GM21825 (cell line): ENCODE measurements around the gene ACER1.
"Not testable (repeated sequence)": the region's sequence is repeated elsewhere in the genome, so short reads cannot be mapped to it uniquely, and the experiment has no call there.

Experiments
- ATAC-seq: cut with Tn5 transposase; IDR thresholded peaks from one replicate; pipeline ENCODE4 v1.9.1; 2021; ENCODE audit warnings: mild to moderate bottlenecking, moderate library complexity; ENCODE audit not compliant: unreplicated experiment

Gene ACER1

GRCh38 chr19:6297202-6297601 is 36.2 kb downstream of the ACER1 start:
- no peak for ATAC-seq

GRCh38 chr19:6292006-6292405 is 41.4 kb downstream of the ACER1 start:
- no peak for ATAC-seq

GRCh38 chr19:6288737-6289136 is 44.7 kb downstream of the ACER1 start:
- ATAC-seq: no peak

GRCh38 chr19:6287269-6287885 is 46.0 kb downstream of the ACER1 start:
- ATAC-seq: no peak

- ATAC-seq: no peak
These were observed 46.7 kb downstream of the ACER1 start for GRCh38 chr19:6286676-6287075.

- ATAC-seq: not testable (repeated sequence)
These were observed 51.0 kb downstream of the ACER1 start for GRCh38 chr19:6282393-6282792.

GRCh38 chr19:6279931-6280591 is 53.4 kb downstream of the ACER1 start, which contains the start of gene MLLT1:
MLLT1 (minus strand) TSS chr19:6279975; CDS start chr19:6279784, 191 bp downstream.
- ATAC-seq: peak; percentile 82

GRCh38 chr19:6279620-6279930 is 53.8 kb downstream of the ACER1 start:
- peak; percentile 33 for ATAC-seq

GRCh38 chr19:6278740-6279619 is 54.4 kb downstream of the ACER1 start:
- no peak for ATAC-seq

GRCh38 chr19:6278051-6278450 is 55.4 kb downstream of the ACER1 start:
- no peak for ATAC-seq

GRCh38 chr19:6276447-6276846 is 57.0 kb downstream of the ACER1 start:
- ATAC-seq: no peak

- ATAC-seq: no peak
These were observed 58.2 kb downstream of the ACER1 start for GRCh38 chr19:6275170-6275744.

- ATAC-seq: no peak
These were observed 58.7 kb downstream of the ACER1 start for GRCh38 chr19:6274756-6275155.

GRCh38 chr19:6273701-6274601 is 59.5 kb downstream of the ACER1 start:
- no peak for ATAC-seq

GRCh38 chr19:6272913-6273600 is 60.4 kb downstream of the ACER1 start:
- ATAC-seq: no peak

GRCh38 chr19:6272411-6272791 is 61.0 kb downstream of the ACER1 start:
- ATAC-seq: no peak

- ATAC-seq: no peak
These were observed 61.5 kb downstream of the ACER1 start for GRCh38 chr19:6271721-6272410.

GRCh38 chr19:6271251-6271650 is 62.2 kb downstream of the ACER1 start:
- ATAC-seq: no peak

GRCh38 chr19:6270822-6271221 is 62.6 kb downstream of the ACER1 start:
- ATAC-seq: no peak
